GM21786 (cell line): Measurements from ENCODE around the gene KCNQ1.
A peak's percentile ranks its signal among the peaks of the same experiment; 100 is the strongest.

ENCODE experiments used
- ATAC-seq: cut with Tn5 transposase; IDR thresholded peaks from one replicate; pipeline ENCODE4 v1.9.1; 2021; ENCODE audit not compliant: unreplicated experiment

Gene KCNQ1, protein sequence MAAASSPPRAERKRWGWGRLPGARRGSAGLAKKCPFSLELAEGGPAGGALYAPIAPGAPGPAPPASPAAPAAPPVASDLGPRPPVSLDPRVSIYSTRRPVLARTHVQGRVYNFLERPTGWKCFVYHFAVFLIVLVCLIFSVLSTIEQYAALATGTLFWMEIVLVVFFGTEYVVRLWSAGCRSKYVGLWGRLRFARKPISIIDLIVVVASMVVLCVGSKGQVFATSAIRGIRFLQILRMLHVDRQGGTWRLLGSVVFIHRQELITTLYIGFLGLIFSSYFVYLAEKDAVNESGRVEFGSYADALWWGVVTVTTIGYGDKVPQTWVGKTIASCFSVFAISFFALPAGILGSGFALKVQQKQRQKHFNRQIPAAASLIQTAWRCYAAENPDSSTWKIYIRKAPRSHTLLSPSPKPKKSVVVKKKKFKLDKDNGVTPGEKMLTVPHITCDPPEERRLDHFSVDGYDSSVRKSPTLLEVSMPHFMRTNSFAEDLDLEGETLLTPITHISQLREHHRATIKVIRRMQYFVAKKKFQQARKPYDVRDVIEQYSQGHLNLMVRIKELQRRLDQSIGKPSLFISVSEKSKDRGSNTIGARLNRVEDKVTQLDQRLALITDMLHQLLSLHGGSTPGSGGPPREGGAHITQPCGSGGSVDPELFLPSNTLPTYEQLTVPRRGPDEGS

GRCh38 chr11:2444821-2445745, at the start of gene KCNQ1:
Gene KCNQ1, plus strand, starts transcription at chr11:2445008. Its CDS starts 91 bp downstream, at chr11:2445099.
- no peak for ATAC-seq

DNA sequence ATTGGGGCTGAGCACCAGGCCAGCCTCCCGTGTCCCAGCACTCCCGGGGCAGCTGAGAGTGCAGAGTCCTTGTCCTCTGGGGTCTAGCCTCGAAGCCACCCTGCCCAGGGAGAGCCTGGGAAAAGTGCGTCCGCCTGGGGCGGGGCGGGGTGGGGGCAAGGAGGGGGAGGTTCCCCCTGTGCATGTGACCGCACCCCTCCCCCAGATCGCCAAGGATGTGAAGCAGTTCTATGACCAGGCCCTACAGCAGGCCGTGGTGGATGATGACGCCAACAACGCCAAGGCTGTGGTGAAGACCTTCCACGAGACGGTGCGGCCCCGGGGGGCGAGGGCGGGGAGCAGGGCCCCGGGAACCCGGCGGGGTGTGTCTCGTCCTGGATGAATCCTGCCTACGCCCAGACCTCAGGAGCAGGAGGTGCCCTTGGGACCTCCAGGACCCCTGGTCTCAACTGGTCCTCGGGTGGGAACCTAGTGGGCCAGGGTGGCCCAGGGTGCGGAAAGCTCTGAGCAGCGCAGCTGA, 49.5 kb upstream of the KCNQ1 start:
- ATAC-seq, result no peak

GRCh38 chr11:2395856-2396255, 49.0 kb upstream of the KCNQ1 start:
- ATAC-seq, result no peak

DNA sequence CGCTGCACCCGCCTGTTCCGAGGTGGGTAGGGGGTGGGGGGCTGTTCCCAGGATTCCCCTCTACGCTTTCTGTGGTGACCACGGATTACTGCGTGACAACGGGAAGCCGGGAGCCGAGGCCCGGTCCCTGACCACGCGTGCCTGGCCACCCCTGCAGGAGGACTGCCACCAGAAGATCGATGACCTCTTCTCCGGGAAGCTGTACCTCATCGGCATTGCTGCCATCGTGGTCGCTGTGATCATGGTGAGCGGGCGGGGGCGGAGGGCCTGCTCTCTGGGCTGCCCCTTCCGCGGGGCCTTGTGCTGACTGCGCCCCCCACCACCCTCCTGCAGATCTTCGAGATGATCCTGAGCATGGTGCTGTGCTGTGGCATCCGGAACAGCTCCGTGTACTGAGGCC, 48.3 kb upstream of the KCNQ1 start:
- no peak for ATAC-seq

DNA sequence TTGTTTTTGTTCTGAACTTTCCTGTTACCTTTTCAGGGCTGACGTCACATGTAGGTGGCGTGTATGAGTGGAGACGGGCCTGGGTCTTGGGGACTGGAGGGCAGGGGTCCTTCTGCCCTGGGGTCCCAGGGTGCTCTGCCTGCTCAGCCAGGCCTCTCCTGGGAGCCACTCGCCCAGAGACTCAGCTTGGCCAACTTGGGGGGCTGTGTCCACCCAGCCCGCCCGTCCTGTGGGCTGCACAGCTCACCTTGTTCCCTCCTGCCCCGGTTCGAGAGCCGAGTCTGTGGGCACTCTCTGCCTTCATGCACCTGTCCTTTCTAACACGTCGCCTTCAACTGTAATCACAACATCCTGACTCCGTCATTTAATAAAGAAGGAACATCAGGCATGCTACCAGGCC, 47.8 kb upstream of the KCNQ1 start:
- ATAC-seq, result no peak

DNA sequence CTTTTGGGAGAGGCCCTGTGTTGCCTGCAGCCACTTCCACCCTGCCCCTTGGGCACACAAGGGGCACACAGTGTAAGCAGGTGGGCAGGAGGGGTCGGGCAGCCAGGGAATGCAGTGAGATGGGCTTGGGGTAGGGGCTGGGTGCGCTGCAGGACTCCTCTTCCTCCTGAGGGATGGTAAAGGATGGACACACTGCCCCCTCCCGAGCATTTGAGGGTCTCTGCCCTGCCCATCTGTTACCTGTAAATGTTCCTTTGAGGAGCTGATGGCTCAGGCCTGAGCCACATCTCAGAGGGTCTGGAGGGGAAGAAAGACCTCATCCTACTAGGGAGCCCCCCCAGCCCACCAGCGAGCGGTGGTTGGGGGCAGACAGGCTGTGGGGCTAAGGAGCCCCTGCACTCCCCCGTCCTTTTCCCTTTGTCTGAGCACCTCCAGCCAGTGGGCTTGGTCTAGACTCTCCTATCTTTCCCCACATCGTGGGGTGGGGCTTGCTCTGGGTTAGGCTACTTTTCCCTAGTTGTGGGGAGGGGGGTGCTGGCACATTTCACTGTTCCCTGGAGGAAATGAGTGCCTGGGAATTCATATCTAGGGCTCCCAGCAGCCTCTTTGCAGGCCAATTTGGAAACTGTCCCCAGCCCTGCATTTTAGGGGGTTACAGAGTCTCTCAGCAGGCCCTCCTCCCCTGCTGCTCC, 46.0 kb upstream of the KCNQ1 start:
- ATAC-seq, result no peak

DNA sequence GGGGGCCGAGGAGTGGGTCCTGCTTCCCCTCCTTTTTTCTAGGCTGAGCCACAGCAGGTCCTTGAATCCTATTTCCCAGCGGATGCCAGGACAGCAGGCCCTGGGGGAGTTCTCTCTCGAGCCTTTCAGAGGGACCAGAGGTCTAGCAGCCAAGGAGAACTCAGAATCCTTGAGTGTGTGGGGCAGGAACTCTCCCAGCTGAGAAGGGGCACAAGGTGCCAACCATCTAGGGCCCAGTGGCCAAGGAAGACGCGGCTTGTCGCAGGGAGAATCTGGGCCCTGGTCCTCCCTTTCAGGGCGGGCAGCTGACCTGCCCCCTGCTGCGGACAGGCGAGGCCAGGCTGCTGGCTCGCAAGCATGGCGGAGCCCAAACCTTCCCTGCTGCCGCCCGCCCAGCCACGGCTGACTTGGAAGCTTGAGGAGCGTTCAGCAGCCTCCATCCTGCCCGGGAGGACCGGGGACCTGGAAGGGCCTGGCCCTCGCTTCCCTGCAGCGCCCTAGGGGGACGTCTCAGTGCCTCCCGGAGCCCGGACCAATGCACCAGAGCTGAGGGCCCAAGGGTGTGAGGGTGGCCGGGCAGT, 45.2 kb upstream of the KCNQ1 start:
- peak; percentile 1 for ATAC-seq

GRCh38 chr11:2400069-2400761, 44.6 kb upstream of the KCNQ1 start, which contains the start of gene TSSC4:
Gene TSSC4, plus strand, starts transcription at chr11:2400750. Its CDS starts 1,884 bp downstream, at chr11:2402634.
- peak; percentile 89 for ATAC-seq

- ATAC-seq, result no peak
These were observed 43.9 kb upstream of the KCNQ1 start for GRCh38 chr11:2400762-2401435.

- ATAC-seq, result no peak
These were observed 43.3 kb upstream of the KCNQ1 start for GRCh38 chr11:2401436-2401984.

DNA sequence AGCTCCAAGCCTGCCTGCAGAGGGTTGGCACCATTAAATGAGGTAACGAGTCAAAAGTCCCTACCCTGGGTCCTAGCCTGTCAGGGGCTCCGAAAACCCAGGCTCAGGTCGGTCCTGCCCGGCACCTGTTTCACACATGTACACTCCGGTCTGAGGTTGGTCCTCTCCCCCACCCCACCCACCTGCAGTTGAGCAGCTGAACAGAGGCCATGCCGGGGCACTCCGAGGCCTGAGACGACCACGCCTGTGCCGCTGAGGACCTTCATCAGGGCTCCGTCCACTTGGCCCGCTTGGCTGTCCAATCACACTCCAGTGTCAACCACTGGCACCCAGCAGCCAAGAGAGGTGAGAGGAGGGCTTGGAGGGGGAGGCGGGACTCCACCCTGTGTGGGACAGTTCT, 42.7 kb upstream of the KCNQ1 start:
- ATAC-seq, result no peak

GRCh38 chr11:2402890-2403645, 41.7 kb upstream of the KCNQ1 start:
- ATAC-seq, result no peak

- no peak for ATAC-seq
These were observed 40.0 kb upstream of the KCNQ1 start for GRCh38 chr11:2404735-2405196.

GRCh38 chr11:2406451-2406850, 38.4 kb upstream of the KCNQ1 start:
- ATAC-seq, result no peak

- no peak for ATAC-seq
These were observed 37.9 kb upstream of the KCNQ1 start for GRCh38 chr11:2406878-2407410.

GRCh38 chr11:2408671-2409070, 36.1 kb upstream of the KCNQ1 start:
- no peak for ATAC-seq

DNA sequence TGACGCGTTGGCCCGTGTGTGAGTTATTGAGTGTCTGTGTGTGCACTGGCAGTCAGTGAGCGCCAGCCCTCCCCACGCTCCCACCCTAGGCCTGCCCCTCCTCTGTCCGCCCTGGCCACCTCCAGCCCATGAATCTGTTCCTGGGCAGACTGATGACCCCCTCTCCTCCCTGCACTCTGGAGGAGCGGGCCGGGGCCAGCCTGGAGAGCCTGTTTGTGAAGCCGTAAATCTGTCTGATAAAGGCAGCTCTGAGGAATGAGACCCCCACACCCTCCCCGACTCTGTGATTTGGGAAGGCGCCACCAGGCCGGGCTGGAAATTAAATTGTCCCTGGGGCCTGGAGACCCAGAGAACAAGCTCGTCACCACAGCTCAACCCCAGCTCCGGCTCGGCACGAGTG, 35.7 kb upstream of the KCNQ1 start:
- ATAC-seq, result no peak
